SK-N-SH treated with all-trans-retinoic acid at 6 μM for 48 hours (cell line): ENCODE results near the gene LBHD2.

Source experiments
- ATAC-seq: fragments of 200-7000 bp; cut with Tn5 transposase; 3 replicates; pipeline ENCODE4 v1.9.1; 2020; ENCODE audit warnings: mild to moderate bottlenecking, moderate library complexity
- ARNTL ChIP-seq: fragments of 450-650 bp; formaldehyde crosslinking; IDR thresholded peaks from 2 replicates; pipeline ENCODE4 v1.5.0; 2020; ENCODE audit warnings: low read depth, mild to moderate bottlenecking, moderate library complexity, borderline replicate concordance
- BACH2 ChIP-seq: fragments of 250-450 bp; sonication (Bioruptor Pico); IDR thresholded peaks from 2 replicates; pipeline ENCODE4 v1.9.0; 2021; ENCODE audit warnings: mild to moderate bottlenecking, borderline replicate concordance
- CSDC2 ChIP-seq: fragments of 250-450 bp; sonication (Bioruptor Pico); IDR thresholded peaks from 2 replicates; pipeline ENCODE4 v1.5.0; 2020; ENCODE audit warnings: mild to moderate bottlenecking, moderate library complexity
- ESRRG ChIP-seq: fragments of 250-450 bp; sonication (Bioruptor Pico); IDR thresholded peaks from 2 replicates; pipeline ENCODE4 v1.6.1; 2021; ENCODE audit warnings: mild to moderate bottlenecking
- GLIS3 ChIP-seq: fragments of 250-450 bp; sonication (Bioruptor Pico); IDR thresholded peaks from 2 replicates; pipeline ENCODE4 v1.5.0; 2020; ENCODE audit warnings: mild to moderate bottlenecking, moderate library complexity
- ISL1 ChIP-seq: fragments of 250-450 bp; sonication (Bioruptor Pico); IDR thresholded peaks from 2 replicates; pipeline ENCODE4 v2.1.2; 2022; ENCODE audit warnings: mild to moderate bottlenecking, moderate library complexity
- OSR1 ChIP-seq: fragments of 250-450 bp; sonication (Bioruptor Pico); IDR thresholded peaks from 2 replicates; pipeline ENCODE4 v1.8.0; 2022; ENCODE audit warnings: moderate library complexity, mild to moderate bottlenecking, inconsistent platforms
- PPARA ChIP-seq: fragments of 250-450 bp; sonication (Bioruptor Pico); IDR thresholded peaks from 2 replicates; pipeline ENCODE4 v1.5.0; 2020; ENCODE audit warnings: mild to moderate bottlenecking, borderline replicate concordance
- RARB ChIP-seq: fragments of 250-450 bp; sonication (Bioruptor Pico); IDR thresholded peaks from 2 replicates; pipeline ENCODE4 v1.8.0; 2021; ENCODE audit warnings: mild to moderate bottlenecking, moderate library complexity
- SNAI2 ChIP-seq: fragments of 250-450 bp; sonication (Bioruptor Pico); IDR thresholded peaks from 2 replicates; pipeline ENCODE4 v1.5.0; 2020; ENCODE audit warnings: mild to moderate bottlenecking, moderate library complexity
- TCF4 ChIP-seq: fragments of 250-450 bp; sonication (Bioruptor Pico); IDR thresholded peaks from 2 replicates; pipeline ENCODE4 v1.8.0; 2021; ENCODE audit warnings: mild to moderate bottlenecking, moderate library complexity, borderline replicate concordance
- TOX ChIP-seq: fragments of 250-450 bp; sonication (Bioruptor Pico); IDR thresholded peaks from 2 replicates; pipeline ENCODE4 v1.8.0; 2021; ENCODE audit warnings: mild to moderate bottlenecking, moderate library complexity, borderline replicate concordance
- ZC3H10 ChIP-seq: fragments of 250-450 bp; sonication (Bioruptor Pico); IDR thresholded peaks from 2 replicates; pipeline ENCODE4 v1.5.1; 2021; ENCODE audit warnings: mild to moderate bottlenecking, moderate library complexity
- ZFP30 ChIP-seq: fragments of 450-650 bp; formaldehyde crosslinking; IDR thresholded peaks from 2 replicates; pipeline ENCODE4 v1.5.0; 2022; ENCODE audit warnings: mild to moderate bottlenecking, moderate library complexity
- ZNF565 ChIP-seq: fragments of 450-650 bp; formaldehyde crosslinking; conservative IDR thresholded peaks from 2 replicates; pipeline ENCODE4 v1.5.0; 2020; ENCODE audit warnings: low read depth, mild to moderate bottlenecking, moderate library complexity
- ZNF70 ChIP-seq: fragments of 450-650 bp; formaldehyde crosslinking; IDR thresholded peaks from 2 replicates; pipeline ENCODE4 v1.5.0; 2020; ENCODE audit warnings: mild to moderate bottlenecking, moderate library complexity
- ZNF8 ChIP-seq: fragments of 450-650 bp; formaldehyde crosslinking; IDR thresholded peaks from 2 replicates; pipeline ENCODE4 v1.5.0; 2020; ENCODE audit warnings: mild to moderate bottlenecking, moderate library complexity
- TF ChIP-seq, protein P1 (sequence below): fragments of 250-450 bp; sonication (Bioruptor Pico); IDR thresholded peaks from 2 replicates; pipeline ENCODE4 v1.5.1; 2021; ENCODE audit warnings: mild to moderate bottlenecking, moderate library complexity
- TF ChIP-seq, protein P2 (sequence below): fragments of 250-450 bp; sonication (Bioruptor Pico); IDR thresholded peaks from 2 replicates; pipeline ENCODE4 v1.5.1; 2020; ENCODE audit warnings: low read depth, mild to moderate bottlenecking, moderate library complexity
- TF ChIP-seq, protein P3 (sequence below): fragments of 250-450 bp; sonication (Bioruptor Pico); IDR thresholded peaks from 2 replicates; pipeline ENCODE4 v1.5.0; 2020; ENCODE audit warnings: mild to moderate bottlenecking, moderate library complexity
- TF ChIP-seq, protein P4 (sequence below): fragments of 250-450 bp; sonication (Bioruptor Pico); IDR thresholded peaks from 2 replicates; pipeline ENCODE4 v1.8.0; 2021; ENCODE audit warnings: low read depth, mild to moderate bottlenecking, moderate library complexity, borderline replicate concordance
- TF ChIP-seq, protein P5 (sequence below): fragments of 250-450 bp; sonication (Bioruptor Pico); IDR thresholded peaks from 2 replicates; pipeline ENCODE4 v1.8.0; 2020; ENCODE audit warnings: mild to moderate bottlenecking, moderate library complexity, borderline replicate concordance

LBHD2 gene

DNA sequence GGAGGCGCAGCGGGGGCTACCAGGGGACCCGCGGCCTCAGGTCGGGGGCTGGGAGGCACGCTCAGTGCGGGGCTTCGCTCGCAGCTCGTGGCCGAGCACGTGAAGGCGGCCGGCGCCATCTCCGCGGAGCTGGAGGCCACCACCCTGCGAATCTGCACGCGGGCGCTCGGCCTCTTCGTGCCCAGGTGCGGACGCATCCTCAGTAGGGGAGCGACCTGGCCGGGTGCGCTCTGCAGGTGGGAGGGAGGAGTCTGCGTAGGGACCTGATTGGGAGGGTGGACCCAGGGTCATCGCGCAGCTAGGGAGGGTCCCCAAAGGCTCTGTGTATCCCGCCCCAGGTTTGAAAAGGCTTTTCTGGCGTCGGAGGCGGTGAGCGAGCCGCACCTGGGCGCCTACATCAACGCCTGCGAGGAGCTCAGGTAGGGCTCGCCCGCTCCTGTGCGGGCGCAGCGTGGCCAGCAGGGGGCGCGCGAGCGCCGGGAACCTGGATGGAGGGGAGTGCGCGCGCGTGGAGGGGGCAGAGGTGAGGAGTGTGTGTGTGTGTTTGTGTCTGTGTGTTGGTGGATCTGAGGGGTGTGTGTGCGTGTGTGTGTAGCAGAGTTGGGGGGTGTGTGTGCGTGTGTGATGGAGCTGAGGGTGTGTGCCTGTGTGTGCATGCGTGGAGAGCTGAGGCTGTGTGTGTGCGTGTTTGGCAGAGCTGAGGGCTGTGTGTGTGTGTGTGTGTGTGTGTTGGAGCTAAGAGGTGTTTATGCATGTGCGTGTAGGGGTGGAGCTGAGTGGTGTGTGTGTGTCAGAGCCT lies 20.8 kb downstream of the LBHD2 start:
- TF ChIP-seq, protein P1, sequence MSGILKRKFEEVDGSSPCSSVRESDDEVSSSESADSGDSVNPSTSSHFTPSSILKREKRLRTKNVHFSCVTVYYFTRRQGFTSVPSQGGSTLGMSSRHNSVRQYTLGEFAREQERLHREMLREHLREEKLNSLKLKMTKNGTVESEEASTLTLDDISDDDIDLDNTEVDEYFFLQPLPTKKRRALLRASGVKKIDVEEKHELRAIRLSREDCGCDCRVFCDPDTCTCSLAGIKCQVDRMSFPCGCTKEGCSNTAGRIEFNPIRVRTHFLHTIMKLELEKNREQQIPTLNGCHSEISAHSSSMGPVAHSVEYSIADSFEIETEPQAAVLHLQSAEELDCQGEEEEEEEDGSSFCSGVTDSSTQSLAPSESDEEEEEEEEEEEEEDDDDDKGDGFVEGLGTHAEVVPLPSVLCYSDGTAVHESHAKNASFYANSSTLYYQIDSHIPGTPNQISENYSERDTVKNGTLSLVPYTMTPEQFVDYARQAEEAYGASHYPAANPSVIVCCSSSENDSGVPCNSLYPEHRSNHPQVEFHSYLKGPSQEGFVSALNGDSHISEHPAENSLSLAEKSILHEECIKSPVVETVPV (CRISPR knock-in tag) = no peak
- TF ChIP-seq ISL1 (no peak), ARNTL (CRISPR knock-in tag) (no peak), SNAI2 (no peak), PPARA (no peak), TOX (CRISPR knock-in tag) (no peak), BACH2 (no peak), ZFP30 (CRISPR knock-in tag) (no peak), ZC3H10 (CRISPR knock-in tag) (no peak), ESRRG (no peak)
- TF ChIP-seq, protein P2, sequence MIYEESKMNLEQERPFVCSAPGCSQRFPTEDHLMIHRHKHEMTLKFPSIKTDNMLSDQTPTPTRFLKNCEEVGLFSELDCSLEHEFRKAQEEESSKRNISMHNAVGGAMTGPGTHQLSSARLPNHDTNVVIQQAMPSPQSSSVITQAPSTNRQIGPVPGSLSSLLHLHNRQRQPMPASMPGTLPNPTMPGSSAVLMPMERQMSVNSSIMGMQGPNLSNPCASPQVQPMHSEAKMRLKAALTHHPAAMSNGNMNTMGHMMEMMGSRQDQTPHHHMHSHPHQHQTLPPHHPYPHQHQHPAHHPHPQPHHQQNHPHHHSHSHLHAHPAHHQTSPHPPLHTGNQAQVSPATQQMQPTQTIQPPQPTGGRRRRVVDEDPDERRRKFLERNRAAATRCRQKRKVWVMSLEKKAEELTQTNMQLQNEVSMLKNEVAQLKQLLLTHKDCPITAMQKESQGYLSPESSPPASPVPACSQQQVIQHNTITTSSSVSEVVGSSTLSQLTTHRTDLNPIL = no peak
- peak; percentile 78 for ATAC-seq

DNA sequence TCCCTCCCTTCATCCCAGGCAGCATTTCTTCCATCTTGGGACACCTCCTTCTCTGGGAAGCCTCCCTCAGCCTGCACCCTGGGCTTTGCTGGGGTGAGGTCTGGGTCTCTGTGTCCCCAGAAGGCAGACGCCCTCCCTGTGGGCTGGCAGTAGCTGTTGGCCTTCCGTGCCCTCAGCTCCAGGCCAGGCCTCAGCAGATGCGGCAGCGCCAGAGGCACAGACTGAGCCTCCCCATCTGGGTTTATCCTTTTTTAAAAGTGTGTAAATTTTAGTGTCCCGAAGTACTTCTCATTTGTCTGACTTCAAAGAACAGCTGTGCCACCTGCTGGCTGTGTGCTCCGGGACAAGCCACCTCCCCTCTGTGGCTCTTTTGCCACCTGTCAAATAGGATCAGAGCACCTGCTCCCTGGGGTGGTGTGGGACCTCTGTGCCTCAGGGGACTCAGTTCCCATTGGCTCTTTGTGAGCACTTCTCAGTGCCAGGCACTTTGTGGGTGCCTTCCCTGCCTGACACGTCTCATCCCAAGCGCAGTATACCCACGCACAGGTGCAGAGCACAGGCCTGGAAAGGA lies 21.7 kb downstream of the LBHD2 start:
- TF ChIP-seq PPARA = no peak
- TF ChIP-seq, protein P3, sequence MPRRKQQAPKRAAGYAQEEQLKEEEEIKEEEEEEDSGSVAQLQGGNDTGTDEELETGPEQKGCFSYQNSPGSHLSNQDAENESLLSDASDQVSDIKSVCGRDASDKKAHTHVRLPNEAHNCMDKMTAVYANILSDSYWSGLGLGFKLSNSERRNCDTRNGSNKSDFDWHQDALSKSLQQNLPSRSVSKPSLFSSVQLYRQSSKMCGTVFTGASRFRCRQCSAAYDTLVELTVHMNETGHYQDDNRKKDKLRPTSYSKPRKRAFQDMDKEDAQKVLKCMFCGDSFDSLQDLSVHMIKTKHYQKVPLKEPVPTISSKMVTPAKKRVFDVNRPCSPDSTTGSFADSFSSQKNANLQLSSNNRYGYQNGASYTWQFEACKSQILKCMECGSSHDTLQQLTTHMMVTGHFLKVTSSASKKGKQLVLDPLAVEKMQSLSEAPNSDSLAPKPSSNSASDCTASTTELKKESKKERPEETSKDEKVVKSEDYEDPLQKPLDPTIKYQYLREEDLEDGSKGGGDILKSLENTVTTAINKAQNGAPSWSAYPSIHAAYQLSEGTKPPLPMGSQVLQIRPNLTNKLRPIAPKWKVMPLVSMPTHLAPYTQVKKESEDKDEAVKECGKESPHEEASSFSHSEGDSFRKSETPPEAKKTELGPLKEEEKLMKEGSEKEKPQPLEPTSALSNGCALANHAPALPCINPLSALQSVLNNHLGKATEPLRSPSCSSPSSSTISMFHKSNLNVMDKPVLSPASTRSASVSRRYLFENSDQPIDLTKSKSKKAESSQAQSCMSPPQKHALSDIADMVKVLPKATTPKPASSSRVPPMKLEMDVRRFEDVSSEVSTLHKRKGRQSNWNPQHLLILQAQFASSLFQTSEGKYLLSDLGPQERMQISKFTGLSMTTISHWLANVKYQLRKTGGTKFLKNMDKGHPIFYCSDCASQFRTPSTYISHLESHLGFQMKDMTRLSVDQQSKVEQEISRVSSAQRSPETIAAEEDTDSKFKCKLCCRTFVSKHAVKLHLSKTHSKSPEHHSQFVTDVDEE = no peak
- no peak for TF ChIP-seq SNAI2
- TF ChIP-seq, protein P4, sequence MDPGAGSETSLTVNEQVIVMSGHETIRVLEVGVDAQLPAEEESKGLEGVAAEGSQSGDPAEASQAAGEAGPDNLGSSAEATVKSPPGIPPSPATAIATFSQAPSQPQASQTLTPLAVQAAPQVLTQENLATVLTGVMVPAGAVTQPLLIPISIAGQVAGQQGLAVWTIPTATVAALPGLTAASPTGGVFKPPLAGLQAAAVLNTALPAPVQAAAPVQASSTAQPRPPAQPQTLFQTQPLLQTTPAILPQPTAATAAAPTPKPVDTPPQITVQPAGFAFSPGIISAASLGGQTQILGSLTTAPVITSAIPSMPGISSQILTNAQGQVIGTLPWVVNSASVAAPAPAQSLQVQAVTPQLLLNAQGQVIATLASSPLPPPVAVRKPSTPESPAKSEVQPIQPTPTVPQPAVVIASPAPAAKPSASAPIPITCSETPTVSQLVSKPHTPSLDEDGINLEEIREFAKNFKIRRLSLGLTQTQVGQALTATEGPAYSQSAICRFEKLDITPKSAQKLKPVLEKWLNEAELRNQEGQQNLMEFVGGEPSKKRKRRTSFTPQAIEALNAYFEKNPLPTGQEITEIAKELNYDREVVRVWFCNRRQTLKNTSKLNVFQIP (CRISPR knock-in tag) = no peak
- no peak for TF ChIP-seq GLIS3 (CRISPR knock-in tag)
- TF ChIP-seq TCF4 = no peak
- no peak for TF ChIP-seq ZNF8 (CRISPR knock-in tag)
- TF ChIP-seq RARB (CRISPR knock-in tag) = no peak
- no peak for TF ChIP-seq OSR1 (CRISPR knock-in tag)
- TF ChIP-seq BACH2 = no peak
- TF ChIP-seq ISL1 = no peak
- TF ChIP-seq, protein P5, sequence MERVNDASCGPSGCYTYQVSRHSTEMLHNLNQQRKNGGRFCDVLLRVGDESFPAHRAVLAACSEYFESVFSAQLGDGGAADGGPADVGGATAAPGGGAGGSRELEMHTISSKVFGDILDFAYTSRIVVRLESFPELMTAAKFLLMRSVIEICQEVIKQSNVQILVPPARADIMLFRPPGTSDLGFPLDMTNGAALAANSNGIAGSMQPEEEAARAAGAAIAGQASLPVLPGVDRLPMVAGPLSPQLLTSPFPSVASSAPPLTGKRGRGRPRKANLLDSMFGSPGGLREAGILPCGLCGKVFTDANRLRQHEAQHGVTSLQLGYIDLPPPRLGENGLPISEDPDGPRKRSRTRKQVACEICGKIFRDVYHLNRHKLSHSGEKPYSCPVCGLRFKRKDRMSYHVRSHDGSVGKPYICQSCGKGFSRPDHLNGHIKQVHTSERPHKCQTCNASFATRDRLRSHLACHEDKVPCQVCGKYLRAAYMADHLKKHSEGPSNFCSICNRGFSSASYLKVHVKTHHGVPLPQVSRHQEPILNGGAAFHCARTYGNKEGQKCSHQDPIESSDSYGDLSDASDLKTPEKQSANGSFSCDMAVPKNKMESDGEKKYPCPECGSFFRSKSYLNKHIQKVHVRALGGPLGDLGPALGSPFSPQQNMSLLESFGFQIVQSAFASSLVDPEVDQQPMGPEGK = no peak
- ATAC-seq = no peak

DNA sequence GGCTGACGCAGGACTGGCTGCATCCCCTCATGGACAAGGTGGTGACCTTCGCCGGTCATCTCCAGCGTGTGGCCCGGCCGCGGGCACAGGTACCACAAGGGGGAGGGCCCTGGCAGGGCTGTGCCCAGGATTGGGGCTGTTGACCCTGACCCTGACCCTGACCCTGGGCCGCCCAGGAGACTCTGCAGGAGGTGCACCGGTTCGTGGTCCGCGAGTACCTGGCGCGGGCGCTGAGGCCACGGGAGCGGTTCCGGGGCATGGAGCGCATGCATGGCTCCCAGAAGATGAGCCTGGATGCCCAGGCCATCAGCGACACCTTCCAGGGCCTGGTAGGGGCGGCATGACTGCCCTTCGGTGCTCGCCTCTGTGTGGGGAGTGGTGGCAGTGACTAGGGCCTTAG lies 23.4 kb downstream of the LBHD2 start:
- ATAC-seq = no peak
- no peak for TF ChIP-seq BACH2
- TF ChIP-seq RARB (CRISPR knock-in tag) = no peak
- TF ChIP-seq ZNF8 (CRISPR knock-in tag) = no peak
- no peak for TF ChIP-seq ARNTL (CRISPR knock-in tag)
- no peak for TF ChIP-seq ZNF565 (CRISPR knock-in tag)
- no peak for TF ChIP-seq GLIS3 (CRISPR knock-in tag)
- TF ChIP-seq, protein P3 = no peak
- TF ChIP-seq ZNF70 (CRISPR knock-in tag) = no peak
- TF ChIP-seq ZFP30 (CRISPR knock-in tag) = no peak
- TF ChIP-seq, protein P1 (CRISPR knock-in tag) = no peak
- TF ChIP-seq CSDC2 (CRISPR knock-in tag) = no peak
- TF ChIP-seq, protein P4 (CRISPR knock-in tag) = no peak
